ENCODE results near the gene CX3CL1.

The CX3CL1 gene

GRCh38 chr16:57383276-57384247 lies 11.3 kb downstream of the CX3CL1 start:
- TF ChIP-seq, protein P1, sequence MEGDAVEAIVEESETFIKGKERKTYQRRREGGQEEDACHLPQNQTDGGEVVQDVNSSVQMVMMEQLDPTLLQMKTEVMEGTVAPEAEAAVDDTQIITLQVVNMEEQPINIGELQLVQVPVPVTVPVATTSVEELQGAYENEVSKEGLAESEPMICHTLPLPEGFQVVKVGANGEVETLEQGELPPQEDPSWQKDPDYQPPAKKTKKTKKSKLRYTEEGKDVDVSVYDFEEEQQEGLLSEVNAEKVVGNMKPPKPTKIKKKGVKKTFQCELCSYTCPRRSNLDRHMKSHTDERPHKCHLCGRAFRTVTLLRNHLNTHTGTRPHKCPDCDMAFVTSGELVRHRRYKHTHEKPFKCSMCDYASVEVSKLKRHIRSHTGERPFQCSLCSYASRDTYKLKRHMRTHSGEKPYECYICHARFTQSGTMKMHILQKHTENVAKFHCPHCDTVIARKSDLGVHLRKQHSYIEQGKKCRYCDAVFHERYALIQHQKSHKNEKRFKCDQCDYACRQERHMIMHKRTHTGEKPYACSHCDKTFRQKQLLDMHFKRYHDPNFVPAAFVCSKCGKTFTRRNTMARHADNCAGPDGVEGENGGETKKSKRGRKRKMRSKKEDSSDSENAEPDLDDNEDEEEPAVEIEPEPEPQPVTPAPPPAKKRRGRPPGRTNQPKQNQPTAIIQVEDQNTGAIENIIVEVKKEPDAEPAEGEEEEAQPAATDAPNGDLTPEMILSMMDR (conservative IDR thresholded peaks at IDR 0.05; ENCODE audit: low read depth, low read length): no peak
- H3K4me3 ChIP-seq (ENCODE audit: low read length): no peak overlapping the region
- no peak for DNase-seq (ENCODE audit: low read depth)

DNA sequence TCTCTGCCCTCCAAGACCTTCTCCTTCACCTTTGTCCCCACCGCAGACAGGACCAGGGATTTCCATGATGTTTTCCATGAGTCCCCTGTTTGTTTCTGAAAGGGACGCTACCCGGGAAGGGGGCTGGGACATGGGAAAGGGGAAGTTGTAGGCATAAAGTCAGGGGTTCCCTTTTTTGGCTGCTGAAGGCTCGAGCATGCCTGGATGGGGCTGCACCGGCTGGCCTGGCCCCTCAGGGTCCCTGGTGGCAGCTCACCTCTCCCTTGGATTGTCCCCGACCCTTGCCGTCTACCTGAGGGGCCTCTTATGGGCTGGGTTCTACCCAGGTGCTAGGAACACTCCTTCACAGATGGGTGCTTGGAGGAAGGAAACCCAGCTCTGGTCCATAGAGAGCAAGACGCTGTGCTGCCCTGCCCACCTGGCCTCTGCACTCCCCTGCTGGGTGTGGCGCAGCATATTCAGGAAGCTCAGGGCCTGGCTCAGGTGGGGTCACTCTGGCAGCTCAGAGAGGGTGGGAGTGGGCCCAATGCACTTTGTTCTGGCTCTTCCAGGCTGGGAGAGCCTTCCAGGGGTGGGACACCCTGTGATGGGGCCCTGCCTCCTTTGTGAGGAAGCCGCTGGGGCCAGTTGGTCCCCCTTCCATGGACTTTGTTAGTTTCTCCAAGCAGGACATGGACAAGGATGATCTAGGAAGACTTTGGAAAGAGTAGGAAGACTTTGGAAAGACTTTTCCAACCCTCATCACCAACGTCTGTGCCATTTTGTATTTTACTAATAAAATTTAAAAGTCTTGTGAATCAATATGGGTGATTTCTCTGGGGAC lies 12.2 kb downstream of the CX3CL1 start:
- H3K4me3 ChIP-seq (ENCODE audit: low read length): no peak overlapping the region
- TF ChIP-seq, protein P1 (conservative IDR thresholded peaks at IDR 0.05; ENCODE audit: low read depth, low read length): no peak

GRCh38 chr16:57385083-57385482 lies 12.8 kb downstream of the CX3CL1 start:
- no peak for DNase-seq (ENCODE audit: low read depth)
- TF ChIP-seq, protein P1 (conservative IDR thresholded peaks at IDR 0.05; ENCODE audit: low read depth, low read length): no peak
- no peak overlapping the region for H3K4me3 ChIP-seq (ENCODE audit: low read length)

More for the DNA sequence above, 12.2 kb downstream of the CX3CL1 start:
- DNase-seq (ENCODE audit: low read depth): no peak

- TF ChIP-seq, protein P1 (conservative IDR thresholded peaks at IDR 0.05; ENCODE audit: low read depth, low read length): no peak
- DNase-seq (ENCODE audit: low read depth): no peak
- no peak overlapping the region for H3K4me3 ChIP-seq (ENCODE audit: low read length)
These were observed 14.2 kb downstream of the CX3CL1 start for GRCh38 chr16:57386381-57386951.

- H3K4me3 ChIP-seq (ENCODE audit: low read length): no peak overlapping the region
- TF ChIP-seq, protein P1 (conservative IDR thresholded peaks at IDR 0.05; ENCODE audit: low read depth, low read length): no peak
- DNase-seq (ENCODE audit: low read depth): no peak
These were observed 15.5 kb downstream of the CX3CL1 start for GRCh38 chr16:57387598-57388354.

- TF ChIP-seq, protein P1 (conservative IDR thresholded peaks at IDR 0.05; ENCODE audit: low read depth, low read length): no peak
- H3K4me3 ChIP-seq (ENCODE audit: low read length): no peak overlapping the region
- DNase-seq (ENCODE audit: low read depth): no peak
These were observed 16.2 kb downstream of the CX3CL1 start for GRCh38 chr16:57388359-57389086.
